ENCODE results near the gene AKAP10. TPM values are rescaled to one million over a fixed set of nuclear protein-coding genes. Genes with fewer than 3 reads are reported as not detected.
"Not testable (repeated sequence)": the region's sequence is repeated elsewhere in the genome, so short reads cannot be mapped to it uniquely, and the experiment has no call there.

The AKAP10 gene
- total RNA-seq, 1 donor from 2014 or later, result 15.5 TPM

DNA sequence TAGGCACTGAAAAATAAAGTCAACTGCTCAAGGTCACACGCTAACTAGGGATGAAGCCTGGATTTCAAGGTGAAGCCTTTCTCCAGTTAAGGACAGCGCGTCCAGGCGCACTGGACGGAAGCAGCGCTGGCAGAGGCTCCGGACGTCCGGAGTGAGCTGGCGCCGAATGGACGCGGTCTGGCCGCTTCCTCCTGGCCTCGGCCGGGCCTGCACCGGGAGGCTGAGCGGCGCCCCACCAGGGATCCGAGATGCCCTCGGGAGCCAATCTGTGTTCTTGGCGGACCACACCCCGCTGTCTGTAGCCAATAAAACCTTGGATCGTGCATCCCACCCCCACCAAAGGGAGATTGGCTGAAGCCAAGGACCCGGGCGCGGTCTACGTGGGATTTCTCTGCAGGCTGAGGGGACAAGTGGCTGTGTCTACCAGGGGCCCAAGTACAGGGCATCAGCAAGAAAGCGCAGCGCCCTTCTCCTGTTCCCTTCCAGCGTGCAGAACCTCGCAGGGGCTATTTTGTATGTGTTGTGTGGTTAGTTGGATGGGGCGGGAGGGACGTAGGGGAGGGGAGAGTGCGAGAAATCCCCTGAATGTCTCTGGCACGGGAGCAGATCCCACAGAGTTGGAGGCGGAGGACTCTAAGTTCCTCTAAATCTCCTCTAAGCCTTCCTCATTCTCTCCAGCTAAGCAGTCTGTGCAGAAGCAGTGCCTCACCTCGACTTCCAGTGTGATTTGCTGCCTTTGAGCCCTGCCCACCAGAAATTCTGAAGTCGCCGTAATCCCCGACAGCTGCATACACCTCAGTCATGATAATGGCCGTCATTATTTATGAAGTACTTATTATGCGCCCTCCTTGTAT lies 2.5 kb upstream of the AKAP10 start:
- peak; percentile 45 to 65 for DNase-seq (ENCODE audit: low read depth in 2 of 2)

DNA sequence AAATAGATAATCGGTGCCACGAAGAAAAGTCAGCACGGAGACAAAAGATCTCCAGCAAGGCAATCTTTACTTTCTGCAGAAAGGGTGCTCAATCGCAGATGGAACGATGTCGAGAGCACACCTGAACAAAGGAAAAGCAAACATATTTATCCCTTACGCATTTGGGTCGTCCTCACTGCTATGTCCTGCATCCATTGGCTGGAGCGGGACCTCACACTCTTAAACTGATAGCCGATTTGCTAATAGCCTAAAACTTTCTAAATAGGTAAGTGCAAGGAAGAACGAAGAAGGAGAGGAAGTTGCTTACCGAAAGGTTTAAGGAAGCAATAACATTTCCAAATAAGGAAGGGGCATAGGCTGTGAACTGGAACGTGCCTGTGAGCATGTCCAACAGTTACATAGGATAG lies 1.2 kb upstream of the AKAP10 start:
- no peak for DNase-seq (ENCODE audit: low read depth in 2 of 2)

DNA sequence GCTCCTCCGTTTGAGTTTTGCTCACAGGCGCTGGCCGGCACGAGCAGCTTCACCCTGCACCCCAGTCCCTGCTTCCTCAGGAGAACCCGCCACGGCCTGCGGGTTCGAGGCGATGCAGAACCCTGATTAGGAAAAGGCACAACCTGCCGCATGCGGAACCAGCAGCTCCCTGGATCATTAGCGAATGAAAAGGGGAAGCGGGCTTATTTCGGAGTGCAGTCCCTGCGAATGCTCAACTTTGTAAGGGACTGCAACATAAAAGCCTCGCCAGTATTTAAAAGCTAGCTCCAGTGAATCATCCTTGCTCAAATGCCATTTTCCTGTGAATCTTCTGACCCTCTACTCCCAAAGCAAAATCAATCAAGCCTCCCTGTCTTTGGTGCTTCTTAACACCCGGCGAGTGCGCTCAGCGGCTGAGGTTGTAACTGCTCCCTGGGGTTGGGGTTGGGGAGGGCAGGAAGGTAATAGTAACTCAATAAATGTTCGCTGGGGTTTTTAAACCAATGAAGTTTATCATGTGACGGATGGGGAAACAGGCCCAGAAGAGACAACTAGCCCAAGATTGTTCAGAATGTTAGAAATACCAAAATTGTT lies 678 bp upstream of the AKAP10 start:
- no peak for DNase-seq (ENCODE audit: low read depth in 2 of 2)

DNA sequence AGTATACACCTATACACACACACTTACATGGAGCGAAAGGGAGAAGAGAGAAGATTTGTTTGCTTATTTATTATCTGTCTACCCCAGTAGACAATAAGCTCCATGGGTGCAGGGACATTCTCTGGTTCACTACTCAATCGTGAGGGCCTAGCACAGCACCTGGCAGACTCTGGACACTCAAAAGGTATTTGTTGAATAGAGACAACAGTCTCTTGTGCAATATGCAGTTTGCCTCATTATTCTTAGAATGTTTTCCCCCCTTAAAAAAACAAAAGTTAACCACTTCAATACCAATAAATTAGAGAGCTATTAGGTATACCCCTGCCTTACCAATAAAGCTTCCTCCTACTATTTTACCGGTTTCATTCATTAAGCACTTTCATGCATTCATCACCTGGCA lies 2.0 kb downstream of the AKAP10 start:
- no peak for DNase-seq (ENCODE audit: low read depth in 2 of 2)

DNA sequence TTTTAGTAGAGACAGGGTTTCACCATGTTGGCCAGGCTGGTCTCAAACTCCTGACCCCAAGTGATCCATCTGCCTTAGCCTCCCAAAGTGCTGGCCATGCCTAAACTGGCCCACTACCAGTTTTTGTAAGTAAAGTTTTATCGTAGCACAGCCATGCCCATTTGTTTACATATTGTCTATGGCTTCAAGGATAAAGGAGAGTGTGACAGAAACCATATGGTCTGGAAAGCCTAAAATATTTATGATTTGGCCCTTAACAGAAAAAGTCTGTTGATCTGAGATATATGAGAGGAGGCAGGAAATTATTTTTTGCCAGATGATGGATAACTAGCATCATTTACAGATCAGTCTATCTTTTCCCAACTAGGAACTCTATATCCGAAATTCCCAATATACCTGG lies 4.5 kb downstream of the AKAP10 start:
- DNase-seq (ENCODE audit: low read depth in 2 of 2), result no peak

DNA sequence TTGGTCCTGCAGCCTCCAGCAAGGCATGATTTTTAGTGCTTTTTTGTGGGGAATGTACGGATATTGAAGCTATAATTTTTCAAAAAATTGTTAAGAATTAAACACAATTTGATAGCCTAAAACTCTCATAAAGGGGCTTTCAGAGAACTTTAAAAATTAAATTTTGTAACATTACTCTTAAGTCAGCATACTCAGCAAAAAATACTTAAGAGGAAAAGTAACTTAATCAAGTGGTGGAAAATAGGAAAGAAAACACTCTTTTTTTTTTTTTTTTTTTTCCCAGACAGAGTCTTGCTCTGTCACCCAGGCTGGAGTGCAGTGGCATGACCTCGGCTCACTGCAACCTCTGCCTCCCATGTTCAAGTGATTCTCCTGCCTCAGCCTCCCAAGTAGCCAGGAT lies 14.7 kb downstream of the AKAP10 start:
- not testable (repeated sequence) for DNase-seq (ENCODE audit: low read depth in 2 of 2)

DNA sequence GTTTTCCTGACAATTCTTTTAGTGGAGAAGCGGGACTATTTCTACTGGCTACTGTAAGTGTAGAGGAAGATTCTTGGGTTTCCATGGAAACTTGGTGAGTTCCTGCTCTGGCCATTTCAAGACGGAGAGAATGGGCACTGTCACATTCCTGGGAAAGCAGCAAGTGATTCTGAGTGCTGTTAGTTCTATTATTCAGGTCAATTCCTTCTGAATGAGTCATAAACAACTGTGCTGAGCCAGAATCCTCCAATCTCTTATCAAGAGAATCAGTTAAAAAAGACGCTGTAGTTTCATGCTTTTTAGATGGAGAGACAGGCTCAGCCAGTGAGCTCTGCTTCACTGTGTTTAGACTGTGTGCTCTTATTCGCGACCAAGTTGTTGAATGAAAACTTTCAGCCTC lies 19.6 kb downstream of the AKAP10 start:
- peak; percentile 34 to 97 for DNase-seq (ENCODE audit: low read depth in 2 of 2)

DNA sequence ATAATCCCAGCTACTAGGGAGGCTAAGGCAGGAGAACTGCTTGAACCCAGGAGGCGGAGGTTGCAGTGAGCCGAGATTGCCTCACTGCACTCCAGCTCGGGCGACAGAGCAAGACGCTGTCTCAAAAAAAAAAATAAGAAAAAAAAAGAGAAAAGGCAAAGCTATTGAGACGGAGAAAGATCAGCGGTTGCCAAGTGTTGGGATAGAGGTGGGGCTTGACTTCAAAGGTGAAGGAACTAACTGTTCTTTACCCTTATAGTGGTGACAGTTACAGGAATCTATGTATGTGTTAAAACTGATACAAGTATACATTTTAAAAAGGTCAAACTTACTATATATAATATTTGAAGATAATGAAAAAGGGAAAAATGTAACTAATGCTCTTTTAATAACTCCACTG lies 22.5 kb downstream of the AKAP10 start:
- no peak for DNase-seq (ENCODE audit: low read depth in 2 of 2)

DNA sequence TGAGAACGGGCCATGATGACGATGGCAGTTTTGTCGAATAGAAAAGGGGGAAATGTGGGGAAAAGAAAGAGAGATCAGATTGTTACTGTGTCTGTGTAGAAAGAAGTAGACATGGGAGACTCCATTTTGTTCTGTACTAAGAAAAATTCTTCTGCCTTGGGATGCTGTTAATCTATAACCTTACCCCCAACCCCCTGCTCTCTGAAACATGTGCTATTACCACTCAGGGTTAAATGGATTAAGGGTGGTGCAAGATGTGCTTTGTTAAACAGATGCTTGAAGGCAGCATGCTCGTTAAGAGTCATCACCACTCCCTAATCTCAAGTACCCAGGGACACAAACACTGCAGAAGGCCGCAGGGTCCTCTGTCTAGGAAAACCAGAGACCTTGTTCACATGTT lies 26.2 kb downstream of the AKAP10 start:
- DNase-seq (ENCODE audit: low read depth in 2 of 2), result not testable (repeated sequence)

DNA sequence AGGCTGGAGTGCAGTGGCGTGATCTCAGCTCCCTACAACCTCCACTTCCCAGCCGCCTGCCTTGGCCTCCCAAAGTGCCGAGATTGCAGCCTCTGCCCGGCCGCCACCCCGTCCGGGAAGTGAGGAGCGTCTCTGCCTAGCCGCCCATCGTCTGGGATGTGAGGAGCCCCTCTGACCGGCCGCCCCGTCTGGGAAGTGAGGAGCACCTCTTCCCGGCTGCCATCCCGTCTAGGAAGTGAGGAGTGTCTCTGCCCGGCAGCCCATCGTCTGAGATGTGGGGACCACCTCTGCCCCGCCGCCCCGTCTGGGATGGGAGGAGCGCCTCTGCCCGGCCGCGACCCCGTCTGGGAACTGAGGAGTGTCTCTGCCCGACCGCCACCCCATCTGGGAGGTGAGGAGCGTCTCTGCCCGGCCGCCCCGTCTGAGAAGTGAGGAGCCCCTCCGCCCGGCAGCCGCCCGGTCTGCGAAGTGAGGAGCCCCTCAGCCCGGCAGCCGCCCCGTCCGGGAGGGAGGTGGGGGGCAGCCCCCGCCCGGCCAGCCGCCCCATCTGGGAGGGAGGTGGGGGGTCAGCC lies 26.9 kb downstream of the AKAP10 start:
- DNase-seq (ENCODE audit: low read depth in 2 of 2), result not testable (repeated sequence)

DNA sequence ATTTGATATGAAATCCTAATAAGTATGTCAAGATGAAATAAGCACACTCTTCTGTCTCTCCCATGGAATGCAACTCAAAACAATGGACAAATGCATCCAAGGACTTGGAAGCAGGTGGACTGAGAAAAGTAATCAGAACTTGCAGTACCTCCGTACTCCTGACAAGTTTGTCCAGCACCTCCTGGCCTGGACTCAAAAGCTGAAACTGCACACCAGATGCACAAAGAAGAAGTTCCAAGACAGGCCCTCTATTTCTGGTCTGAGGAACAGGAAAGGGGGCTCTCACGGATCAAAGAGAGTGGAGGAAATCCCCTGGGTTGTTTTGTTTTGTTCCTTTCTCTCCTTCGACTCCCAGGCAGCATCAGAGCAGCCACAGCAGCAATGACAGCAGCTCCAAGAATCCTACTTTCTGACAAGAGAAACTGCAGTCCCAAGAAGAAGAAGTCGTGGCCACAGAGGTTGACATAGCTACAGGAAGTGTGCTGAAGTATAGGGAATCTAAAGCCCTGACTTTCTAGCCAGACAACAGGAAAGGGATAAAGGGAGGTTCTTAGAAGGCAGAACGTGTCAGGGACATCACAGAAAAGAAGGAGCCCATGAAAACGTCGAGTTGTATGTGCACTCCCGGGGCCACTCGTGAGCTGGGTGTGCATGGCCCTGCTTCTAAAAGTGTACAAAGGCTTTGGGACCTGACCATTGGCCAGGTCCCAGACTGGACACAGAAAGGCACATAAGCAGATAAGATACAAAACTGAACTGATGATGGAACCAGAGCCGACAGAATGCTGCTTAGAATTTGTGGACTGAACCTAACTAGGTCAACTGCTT lies 29.3 kb downstream of the AKAP10 start:
- peak in 1 of 2 donors; percentile 32 for DNase-seq (ENCODE audit: low read depth in 2 of 2)

DNA sequence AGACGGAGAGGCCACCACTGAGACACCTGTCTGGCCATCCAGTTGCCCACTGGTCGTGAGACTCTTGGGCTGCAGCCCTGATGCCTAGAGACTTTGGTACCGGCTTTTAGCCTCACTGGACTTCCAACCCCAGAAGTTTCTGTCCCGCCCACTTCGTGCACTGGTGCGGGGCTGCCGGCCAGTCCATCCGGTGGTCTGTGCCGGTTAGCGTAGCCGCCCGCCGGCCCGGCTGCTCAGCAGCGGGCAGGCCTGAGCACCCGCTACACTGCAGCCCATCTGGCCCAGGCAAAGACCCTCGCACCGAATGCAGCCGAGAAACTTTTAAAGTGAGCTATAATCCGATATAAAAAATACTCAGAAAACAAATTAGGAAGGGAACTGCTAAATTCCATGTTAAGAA lies 30.7 kb downstream of the AKAP10 start:
- no peak for DNase-seq (ENCODE audit: low read depth in 2 of 2)

DNA sequence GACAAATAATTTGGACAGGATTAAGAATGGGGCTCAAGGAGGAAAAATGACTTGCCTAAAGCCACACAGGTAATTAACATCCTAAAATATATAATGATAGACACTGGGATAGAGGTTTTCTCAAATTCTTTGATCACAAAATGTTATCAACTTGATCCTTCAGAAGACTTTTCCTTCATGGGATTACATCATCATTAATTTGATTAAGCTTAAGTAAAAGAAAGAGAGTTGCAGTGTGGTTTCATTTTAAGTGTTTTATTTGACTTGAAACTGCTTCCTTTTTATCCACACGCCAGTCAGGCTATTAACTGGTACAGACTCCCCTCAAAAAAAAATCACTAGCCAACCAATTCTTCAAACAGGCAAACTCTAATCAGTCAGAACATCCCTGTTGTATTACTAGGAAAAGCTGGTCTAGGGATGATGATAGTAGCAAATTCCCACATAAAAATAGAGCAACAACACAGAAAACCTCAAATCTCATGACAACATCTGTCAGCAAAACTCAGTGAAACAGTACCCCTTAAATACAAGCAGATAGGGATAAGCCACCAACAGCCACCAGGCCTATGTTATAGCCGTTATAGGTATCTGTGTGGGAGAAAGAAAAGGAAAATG lies 32.5 kb downstream of the AKAP10 start:
- no peak for DNase-seq (ENCODE audit: low read depth in 2 of 2)

DNA sequence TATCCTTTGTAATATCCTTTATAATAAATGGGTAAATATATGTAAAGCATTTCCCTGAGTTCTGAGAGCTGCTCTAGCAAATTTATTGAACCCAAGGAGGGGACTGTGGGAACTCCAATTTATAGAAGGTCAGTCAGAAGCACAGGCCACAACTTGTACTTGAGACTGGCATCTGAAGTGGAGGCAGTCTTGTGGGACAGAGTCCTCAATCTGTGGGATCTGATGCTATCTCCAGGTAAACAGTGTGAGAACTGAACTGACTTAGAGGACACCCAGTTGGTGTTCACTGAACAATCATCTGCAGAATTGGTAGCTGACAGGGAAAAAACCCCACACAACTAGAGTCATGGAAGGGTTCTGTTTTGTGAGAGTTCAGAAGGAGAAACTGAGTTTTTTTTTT lies 34.0 kb downstream of the AKAP10 start:
- DNase-seq (ENCODE audit: low read depth in 2 of 2), result no peak

DNA sequence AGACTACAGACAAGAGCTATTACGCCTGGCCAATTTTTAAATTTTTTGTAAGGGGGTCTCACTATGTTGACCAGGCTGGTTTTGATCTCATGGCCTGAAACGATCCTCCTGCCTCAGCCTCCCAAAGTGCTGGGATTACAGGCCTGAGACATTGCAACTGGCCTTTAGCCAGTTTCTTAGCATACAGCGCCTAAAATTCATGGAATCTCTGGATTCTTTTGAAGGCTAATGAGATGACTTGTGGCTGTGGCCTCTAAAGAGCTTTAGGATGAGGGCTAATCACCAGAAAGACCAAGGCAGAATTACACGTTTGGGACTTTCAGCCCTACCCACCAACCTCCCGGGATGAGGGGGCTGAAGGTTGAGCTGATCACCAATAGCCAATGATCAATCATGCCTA lies 34.6 kb downstream of the AKAP10 start:
- no peak for DNase-seq (ENCODE audit: low read depth in 2 of 2)

DNA sequence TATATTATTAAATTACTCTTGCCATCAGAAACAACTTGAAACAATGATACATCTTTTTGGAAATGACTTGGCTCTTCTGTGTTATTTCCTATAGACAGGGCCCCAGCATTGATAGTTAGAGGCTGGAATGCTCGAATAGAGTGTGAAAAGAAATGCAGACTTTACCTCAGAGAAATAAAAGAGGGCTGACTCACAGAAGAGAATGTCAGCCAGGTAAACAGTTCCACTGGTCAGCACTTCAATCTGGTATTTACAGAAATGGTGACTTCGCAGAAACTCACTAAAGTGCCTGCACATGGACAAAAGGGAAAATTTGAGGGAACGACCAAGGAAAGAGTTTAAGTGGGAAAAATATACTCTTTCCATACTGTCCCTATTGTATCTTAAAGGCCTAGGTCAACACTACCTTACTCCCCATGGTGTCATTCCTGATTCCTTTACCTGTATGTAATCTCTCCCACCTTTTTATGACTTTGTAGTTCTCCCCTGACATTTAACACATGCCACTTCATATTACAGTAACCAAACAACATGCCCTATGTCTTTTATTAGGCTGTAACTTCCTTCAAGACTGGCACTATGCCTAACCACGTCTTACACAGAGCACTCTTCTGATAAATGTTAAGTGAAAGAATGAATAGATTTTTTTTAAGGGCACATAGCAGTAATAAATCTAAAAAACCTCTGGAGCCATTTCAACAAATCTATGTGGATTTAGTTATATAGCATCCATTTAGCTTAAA lies 36.7 kb downstream of the AKAP10 start:
- peak in 1 of 2 donors; percentile 7 for DNase-seq (ENCODE audit: low read depth in 2 of 2)

DNA sequence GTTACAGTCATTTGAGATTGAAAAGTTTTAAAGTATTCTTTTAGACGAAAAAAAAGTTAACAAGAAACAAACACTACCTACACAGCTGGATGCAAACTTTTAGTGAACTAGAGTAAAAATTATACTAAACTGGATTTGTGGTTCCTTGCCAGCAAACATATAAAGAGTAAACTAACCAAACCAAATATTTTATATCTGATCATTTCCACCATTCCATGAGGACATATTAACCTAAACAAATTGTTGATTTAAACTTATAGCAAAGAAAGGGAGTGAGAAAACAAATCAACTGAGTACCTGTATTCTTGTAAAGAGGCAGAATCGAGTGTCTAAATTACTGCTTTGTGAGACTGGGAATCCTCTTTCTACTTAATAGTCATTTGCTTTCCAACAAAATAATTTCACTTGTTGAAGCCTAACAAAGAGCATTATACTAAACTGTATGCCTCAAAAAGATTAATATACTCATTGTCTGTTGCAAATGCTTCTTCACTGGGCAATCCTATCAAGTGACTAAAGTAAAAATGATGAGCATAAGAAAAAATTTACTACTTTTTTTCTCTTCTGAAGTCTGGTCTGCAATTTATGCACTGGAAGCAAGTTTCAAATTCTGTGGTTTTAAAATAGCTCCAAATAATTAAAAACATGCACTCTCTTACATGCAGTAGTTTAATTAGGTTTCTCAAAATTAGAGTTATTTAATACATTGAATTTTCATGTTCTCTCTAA lies 37.5 kb downstream of the AKAP10 start:
- DNase-seq (ENCODE audit: low read depth in 2 of 2), result no peak

DNA sequence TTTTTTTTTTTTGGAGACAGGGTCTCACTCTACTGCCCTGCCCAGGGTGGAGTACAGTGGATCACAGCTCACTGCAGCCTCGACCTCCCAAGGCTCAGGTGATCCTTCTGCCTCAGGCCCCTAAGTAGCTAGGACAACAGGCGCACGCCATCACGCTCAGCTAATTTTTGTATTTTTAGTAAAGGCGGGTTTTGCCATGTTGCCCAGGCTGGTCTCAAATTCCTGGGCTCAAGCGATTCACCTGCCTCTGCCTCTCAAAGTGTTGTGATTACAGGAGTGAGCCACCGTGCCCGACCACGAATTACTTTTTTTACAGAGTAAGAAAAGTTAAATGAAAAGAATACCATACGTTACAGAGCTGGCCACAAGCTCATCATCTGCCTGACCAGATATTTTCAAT lies 38.9 kb downstream of the AKAP10 start:
- DNase-seq (ENCODE audit: low read depth in 2 of 2), result no peak

DNA sequence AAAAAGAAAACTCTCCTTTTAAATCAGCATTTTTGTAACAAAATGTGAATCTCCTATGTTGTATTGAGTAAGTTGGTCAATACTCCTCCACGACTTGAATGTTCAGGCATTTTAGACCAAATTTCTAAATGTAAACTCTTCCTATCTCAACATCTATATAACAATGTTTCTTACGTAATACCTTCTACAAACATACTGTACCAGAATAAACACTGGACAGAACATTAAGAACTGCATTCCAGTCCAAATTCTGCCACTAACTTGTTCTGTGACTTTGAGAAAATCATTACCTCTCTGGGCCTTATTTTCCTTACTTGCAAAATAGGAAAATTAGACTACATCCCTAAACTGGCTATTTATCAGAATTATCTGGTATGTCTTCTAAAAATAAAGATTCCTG lies 40.1 kb downstream of the AKAP10 start:
- no peak for DNase-seq (ENCODE audit: low read depth in 2 of 2)

DNA sequence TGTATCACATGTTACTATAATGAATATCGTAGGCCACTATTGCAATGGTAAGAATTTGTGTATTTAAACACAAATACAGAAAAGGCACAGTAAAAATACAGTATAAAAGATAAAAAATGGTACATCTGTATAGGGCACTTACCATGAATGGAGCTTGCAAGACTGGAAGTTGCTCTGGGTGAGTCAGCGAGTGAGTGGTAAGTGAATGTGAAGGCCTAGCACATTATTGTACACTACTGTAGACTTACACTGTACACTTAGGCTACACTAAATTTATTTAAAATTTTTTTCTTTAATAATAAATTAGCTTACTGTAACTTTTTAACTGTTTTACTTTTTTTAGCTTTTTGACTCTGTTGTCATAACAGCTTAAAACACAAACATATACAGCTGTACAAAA lies 42.5 kb downstream of the AKAP10 start:
- no peak for DNase-seq (ENCODE audit: low read depth in 2 of 2)
